Gastrocnemius medialis (tissue), 4 donors: ENCODE results near the gene CD58.

ENCODE experiments used
- CTCF ChIP-seq, 5 experiments: fragments of 450-650 bp in 3 of 5; fragments of 200-600 bp in 2 of 5; sonication (generic) in 2 of 5; IDR thresholded peaks in 4 of 5; conservative IDR thresholded peaks in 1 of 5; 1 replicate in 4 of 5; 2 replicates in 1 of 5; pipeline ENCODE4 v1.5.1; 2016 to 2019; ENCODE audit warnings: antibody characterized with exemption in 5 of 5, mild to moderate bottlenecking in 3 of 5, moderate library complexity in 3 of 5
- POLR2A ChIP-seq, 2 donors: fragments of 450-650 bp; IDR thresholded peaks; one replicate each; pipeline ENCODE4 v1.6.1; 2017; ENCODE audit warnings: antibody characterized with exemption in 2 of 2, mild to moderate bottlenecking in 2 of 2, moderate library complexity in 2 of 2

DNA sequence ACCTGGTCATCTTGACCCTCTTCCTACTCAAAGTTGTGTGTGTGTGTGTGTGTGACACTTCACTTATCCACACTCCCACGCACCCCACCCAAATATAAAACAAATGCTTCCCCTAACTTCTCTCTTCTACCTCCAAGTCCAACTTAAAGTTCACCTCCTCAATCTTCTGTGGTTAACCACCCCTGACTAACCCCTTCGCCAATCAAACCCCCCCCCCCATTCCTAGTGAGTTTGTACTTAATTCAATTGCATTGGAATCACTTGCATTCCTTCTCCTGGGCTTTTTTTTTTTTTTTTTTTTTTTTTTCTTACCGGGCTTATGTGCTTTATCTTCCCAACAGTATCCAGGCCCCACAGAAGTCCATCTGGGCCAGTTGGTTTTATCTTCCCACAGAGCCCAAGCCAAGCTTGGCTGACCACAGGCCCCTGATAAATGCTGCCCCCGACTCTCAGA is 78.4 kb downstream of the CD58 start:
- no peak for TF ChIP-seq CTCF (IDR thresholded peaks at IDR 0.05 in 4 of 5, conservative IDR thresholded peaks at IDR 0.05 in 1 of 5)
- no peak for TF ChIP-seq POLR2A (IDR thresholded peaks at IDR 0.05)
